AG08395 (cell line): ENCODE measurements around the gene SYVN1.
"Not testable (repeated sequence)": the region's sequence is repeated elsewhere in the genome, so short reads cannot be mapped to it uniquely, and the experiment has no call there.

Source experiments
- DNase-seq: peaks from one replicate; pipeline ENCODE4 v3.0.0; 2012; ENCODE audit warnings: mixed read lengths, low spot score

SYVN1 gene

GRCh38 chr11:65127473-65128181 lies 6.7 kb downstream of the SYVN1 start:
- no peak for DNase-seq

DNA sequence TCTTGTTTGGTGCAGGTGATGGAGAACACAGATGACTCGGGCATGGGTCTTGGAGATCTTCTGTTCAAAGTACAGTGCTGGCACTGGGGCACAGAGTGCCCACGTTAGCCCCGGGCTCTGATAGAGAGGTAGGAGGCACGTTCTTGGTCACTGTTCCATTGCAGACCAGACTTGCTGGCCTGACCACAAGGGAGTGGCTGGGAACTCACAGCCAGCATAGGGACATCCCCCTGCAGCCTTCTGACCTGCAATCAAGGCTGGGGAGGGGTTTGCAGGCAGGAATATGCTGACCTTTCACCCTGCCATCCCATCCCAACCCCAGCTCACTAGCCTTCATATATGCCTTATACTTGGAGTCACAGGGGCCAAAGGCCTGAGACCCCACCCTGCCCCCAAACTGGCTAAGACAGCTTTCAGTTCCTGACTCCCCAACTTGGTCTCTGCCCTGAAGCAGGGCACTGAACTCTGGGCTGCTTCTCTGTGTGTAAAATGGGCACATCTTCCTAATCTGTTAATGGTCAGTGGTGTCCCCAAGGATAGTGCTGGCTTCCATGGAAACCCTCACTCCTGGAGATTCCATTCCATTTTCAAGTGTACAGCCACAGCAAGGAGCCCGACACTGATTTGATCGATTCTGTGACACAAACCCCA lies 7.6 kb downstream of the SYVN1 start:
- no peak for DNase-seq

- no peak for DNase-seq
Measured at GRCh38 chr11:65125197-65126056, 8.9 kb downstream of the SYVN1 start.

GRCh38 chr11:65124480-65125196 lies 9.7 kb downstream of the SYVN1 start:
- no peak for DNase-seq

GRCh38 chr11:65121865-65122696 lies 12.2 kb downstream of the SYVN1 start, which contains the start of the genes FAU and MRPL49:
TSS of gene FAU (minus strand) at chr11:65122134. CDS start at chr11:65121813, 321 bp downstream.
TSS of gene MRPL49 (plus strand) at chr11:65122321. CDS start at chr11:65122347, 26 bp downstream.
- DNase-seq, result peak; percentile 96

GRCh38 chr11:65121447-65121864 lies 12.9 kb downstream of the SYVN1 start:
- no peak for DNase-seq

- no peak for DNase-seq
Measured at GRCh38 chr11:65120831-65121230, 13.5 kb downstream of the SYVN1 start.

GRCh38 chr11:65119670-65119995 lies 14.7 kb downstream of the SYVN1 start:
- no peak for DNase-seq

DNA sequence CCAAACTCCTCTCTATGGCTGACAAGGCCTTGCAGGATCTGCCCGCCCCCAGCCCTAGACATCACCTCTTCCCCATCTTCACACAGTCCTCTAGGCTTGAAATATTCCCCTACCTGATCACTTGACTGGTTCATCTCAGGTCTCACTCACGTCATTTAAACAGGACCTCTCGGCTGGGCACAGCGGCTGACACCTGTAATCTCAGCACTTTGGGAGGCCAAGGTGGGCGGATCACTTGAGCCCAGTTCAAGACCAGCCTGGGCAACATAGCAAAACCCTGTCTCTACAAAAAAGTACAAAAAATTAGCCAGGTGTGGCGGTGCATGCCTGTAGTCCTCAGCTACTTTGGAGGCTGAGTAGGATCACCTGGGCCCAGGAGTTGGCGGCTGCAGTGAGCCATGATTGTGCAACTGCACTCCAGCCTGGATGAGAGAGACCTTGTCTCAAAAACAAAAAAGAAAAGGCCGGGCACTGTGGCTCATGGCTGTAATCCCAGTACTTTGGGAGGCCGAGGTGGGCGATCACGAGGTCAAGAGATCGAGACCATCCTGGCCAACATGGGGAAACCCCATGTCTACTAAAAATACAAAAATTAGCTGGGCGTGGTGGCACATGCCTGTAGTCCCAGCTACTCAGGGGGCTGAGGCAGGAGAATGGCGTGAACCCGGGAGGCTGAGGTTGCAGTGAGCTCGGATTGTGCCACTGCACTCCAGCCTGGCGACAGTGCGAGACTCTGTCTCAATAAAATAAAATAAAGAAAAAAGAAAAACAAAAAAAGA lies 15.2 kb downstream of the SYVN1 start:
- DNase-seq, result not testable (repeated sequence)

DNA sequence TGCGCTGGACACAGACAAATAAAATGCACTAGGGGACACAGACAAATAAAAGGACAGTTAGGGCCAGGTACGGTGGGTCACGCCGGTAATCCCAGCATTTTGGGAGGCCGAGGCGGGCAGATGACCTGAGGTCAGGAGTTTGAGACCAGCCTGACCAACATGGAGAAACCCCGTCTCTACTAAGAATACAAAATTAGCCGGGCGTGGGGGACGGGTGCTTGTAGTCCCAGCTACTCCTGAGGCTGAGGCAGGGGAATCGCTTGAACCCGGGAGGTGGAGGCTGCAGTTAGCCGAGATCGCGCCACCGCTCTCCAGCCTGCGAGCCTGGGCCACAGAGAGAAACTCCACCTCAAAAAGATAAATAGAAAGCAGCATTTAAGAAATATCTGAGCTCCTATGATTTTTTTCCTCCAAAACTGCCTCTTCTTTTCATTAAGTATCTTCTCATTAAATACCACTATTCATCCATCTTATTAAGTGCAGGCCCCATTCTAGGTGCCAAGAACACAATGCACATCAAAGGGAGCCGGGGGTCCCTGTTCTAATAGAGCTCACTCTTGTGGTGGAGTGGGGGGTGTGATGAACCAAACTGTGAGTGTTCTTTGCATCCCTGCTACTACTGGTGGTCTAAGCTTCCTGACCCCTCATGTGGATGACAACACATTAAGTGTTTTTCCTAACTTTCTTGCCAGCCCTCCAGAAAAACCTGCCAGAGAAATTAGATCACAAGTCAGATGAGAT lies 16.1 kb downstream of the SYVN1 start:
- DNase-seq, result no peak

DNA sequence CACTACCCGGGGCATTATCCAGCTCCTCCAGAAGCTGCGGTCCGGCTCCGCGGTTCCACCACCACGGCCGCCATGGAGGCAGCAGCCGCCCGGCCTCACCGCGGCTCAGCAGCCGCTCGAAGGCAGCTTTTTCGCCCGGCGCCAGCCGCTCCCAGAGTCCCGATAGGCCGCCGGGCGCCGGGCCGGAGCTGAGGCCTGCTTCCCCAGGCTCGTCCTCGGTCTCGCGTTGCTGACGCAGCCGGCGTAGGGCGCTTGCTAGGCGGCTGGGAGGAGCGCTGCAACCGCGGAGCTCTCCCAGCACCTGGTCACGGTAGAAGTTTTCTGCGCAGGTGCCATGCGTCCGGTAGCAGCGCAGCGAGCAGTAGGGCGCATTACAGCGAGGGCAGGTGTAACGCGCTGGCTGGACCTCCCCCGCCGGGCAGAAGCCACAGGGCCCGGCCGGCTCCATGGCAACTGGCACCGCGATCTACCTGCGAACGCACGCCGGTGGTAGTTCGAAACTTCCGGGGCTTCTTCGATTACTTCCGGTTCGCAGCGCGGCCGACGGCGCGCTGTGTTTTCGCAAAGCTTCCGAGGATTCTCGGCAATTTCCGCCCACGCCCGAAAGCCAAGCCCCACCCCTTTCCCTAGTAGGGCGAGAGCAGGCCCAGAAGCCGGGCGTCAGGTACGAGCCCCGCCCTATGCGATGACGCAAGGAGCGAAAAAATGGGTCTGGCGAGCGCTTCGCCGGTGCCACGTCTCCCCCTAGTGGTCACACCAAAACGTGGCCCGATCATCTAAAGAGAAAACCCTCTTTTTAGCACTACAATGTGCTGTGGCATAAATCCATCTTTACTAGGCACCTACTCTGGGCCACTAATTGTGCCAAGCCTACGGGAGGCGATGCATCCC lies 16.9 kb downstream of the SYVN1 start, which contains the start of gene ZNHIT2:
ZNHIT2 (minus strand) TSS at position 496 of the 891 bp plus-strand sequence; CDS start at position 448, 48 bp downstream.
- DNase-seq, result peak; percentile 96

DNA sequence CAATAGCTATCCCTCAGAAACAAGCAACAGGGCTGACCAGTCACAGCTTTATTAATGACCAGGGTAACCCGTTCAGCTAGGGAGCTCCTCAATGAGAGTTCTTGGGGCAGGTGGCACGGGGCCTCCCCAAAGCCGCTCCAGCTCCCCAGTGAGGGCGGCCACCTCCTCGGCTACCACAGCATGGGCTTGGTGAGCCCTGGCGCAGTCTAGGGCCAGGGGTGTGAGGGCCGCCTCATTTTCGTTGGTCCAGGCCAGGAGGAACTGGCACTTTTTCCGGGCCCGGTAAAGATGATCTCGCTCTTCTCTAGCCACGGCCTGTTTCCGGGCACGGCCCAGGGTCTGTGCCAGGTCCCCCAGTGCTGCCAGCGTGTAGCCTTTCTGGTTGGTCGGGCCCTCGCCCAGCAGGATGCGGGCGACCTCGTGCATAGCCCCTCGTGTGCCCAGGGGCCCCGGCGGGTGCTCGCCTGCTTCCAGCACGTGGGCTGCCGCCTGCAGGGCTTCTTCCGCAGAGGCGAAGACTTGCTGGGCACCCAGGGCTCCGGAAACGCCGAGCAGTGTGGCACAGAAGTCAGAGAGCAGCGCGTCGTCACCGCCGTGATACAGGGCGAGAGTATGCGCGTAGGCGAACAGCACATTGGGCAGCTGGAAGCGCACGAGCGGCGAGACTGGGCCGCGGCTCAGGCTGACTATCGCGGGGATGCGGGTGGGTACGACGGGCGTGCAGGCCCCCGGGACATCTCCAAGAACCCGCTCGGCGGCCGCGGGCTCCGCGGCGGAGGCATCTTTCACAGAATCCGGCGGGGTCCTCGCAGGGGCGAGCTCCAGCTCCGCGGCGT lies 17.7 kb downstream of the SYVN1 start:
- DNase-seq, result peak; percentile 28

GRCh38 chr11:65115361-65116082 lies 18.8 kb downstream of the SYVN1 start:
- DNase-seq, result no peak

DNA sequence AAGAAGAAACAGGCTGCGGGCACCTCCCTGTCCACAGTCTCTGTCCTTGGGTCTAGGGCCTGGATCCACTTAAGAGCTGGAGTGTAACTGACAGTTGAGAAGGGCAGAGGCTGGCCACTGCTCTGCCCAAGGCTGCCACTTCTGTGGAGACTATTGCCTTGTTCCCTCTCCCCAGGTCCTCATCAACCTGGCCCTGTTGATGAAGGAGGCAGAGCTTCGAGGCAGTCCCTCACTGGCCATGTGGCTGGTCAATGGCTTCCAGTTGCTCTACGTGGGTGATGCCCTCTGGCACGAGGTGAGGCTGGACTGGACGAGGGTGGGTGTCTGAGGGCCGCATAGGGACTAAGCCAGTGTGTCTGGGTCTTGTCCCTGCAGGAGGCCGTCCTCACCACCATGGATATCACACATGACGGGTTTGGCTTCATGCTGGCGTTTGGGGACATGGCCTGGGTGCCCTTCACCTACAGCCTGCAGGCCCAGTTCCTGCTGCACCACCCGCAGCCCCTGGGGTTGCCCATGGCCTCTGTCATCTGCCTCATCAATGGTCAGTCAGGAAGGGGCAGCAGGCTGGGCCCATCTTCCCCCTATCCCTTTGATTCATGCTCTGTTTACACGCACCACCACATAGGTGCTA lies 19.7 kb downstream of the SYVN1 start:
- DNase-seq, result no peak

DNA sequence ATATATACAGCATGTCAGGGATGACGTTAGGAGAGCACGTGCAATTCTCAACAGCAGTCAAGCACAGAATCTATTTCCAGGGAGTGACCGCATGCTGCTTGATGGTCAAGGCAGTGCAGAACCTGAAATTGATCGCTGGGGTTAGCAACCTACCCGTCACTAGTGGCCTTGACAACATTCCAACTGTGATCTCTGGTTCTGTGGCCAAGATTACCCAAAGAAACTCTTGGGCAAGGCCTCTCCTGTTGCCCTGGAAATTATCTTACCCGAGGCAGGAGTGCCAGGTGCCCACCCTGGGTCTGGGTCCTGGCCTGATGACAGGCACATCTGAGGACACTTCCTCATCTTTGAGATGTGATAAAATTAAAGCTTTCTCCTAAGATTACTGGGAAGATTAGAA lies 20.5 kb downstream of the SYVN1 start:
- DNase-seq, result no peak

- no peak for DNase-seq
Measured at GRCh38 chr11:65113361-65113756, 21.0 kb downstream of the SYVN1 start.
